NT2/D1 (cell line): Measurements from ENCODE around the gene LRRC52.
"Not testable (repeated sequence)": the region's sequence is repeated elsewhere in the genome, so short reads cannot be mapped to it uniquely, and the experiment has no call there.

Source experiments
- DNase-seq: peaks from one replicate; pipeline ENCODE4 v3.0.0-alpha.2; 2011; ENCODE audit warnings: low read depth, low spot score
- H3K27me3 ChIP-seq: 2 replicates; pipeline ENCODE4 v1.6.0; 2011; ENCODE audit warnings: mild to moderate bottlenecking; ENCODE audit not compliant: insufficient read length, insufficient read depth
- H3K36me3 ChIP-seq: 2 replicates; pipeline ENCODE4 v1.6.1; 2011; ENCODE audit warnings: mild to moderate bottlenecking, low read length, mixed read lengths; ENCODE audit not compliant: insufficient read depth, insufficient read length
- H3K4me1 ChIP-seq: 2 replicates; pipeline ENCODE4 v1.5.1; 2011; ENCODE audit not compliant: insufficient read depth, insufficient read length
- H3K4me3 ChIP-seq: 2 replicates; pipeline ENCODE4 v1.5.1; 2011; ENCODE audit warnings: low read depth; ENCODE audit not compliant: insufficient read length
- H3K9ac ChIP-seq: 2 replicates; pipeline ENCODE4 v1.6.0; 2011; ENCODE audit warnings: low read depth; ENCODE audit not compliant: insufficient read length
- H3K9me3 ChIP-seq: 2 replicates; pipeline ENCODE4 v1.5.1; 2011; ENCODE audit warnings: mild to moderate bottlenecking, low read length; ENCODE audit not compliant: insufficient read depth
- SUZ12 ChIP-seq: IDR thresholded peaks from 2 replicates; pipeline ENCODE4 v1.6.1; 2011; ENCODE audit not compliant: insufficient read length, insufficient read depth; ENCODE audit errors: extremely low read depth
- YY1 ChIP-seq: IDR thresholded peaks from 2 replicates; pipeline ENCODE4 v1.6.1; 2011; ENCODE audit not compliant: insufficient read length, insufficient read depth
- ZNF274 ChIP-seq: IDR thresholded peaks from 2 replicates; pipeline ENCODE4 v1.6.1; 2011; ENCODE audit warnings: mild to moderate bottlenecking, low read depth, low read length

LRRC52 gene

DNA sequence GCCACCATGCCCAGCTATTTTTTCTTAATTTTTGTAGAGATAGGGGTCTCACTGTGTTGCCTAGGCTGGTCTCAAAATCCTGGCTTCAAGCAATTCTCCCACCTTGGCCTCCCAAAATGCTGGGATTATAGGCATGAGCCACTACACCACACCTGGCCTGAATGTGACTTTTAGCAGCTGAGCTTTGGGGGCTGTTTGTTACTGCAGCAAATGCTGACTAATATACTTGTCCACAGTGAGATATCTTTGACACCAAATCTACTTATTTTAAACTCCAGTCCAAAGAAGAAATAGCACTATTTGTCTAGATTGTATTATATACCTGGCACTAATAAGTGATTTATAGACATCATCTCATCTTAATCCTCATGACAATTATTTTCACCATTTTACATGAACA, 30.5 kb downstream of the LRRC52 start:
- no peaks in the 10 kb centered on the region for H3K4me1 ChIP-seq
- TF ChIP-seq SUZ12 (no peak), ZNF274 (no peak), YY1 (no peak)
- H3K4me3 ChIP-seq: no peak overlapping the region
- H3K9me3 ChIP-seq: peaks cover 6% of the 10 kb centered on the region; the same call in 1 of the 2 replicates
- no peak overlapping the region for H3K9ac ChIP-seq
- no peaks in the 10 kb centered on the region for H3K36me3 ChIP-seq
- DNase-seq: no peak
- no peaks in the 10 kb centered on the region for H3K27me3 ChIP-seq

DNA sequence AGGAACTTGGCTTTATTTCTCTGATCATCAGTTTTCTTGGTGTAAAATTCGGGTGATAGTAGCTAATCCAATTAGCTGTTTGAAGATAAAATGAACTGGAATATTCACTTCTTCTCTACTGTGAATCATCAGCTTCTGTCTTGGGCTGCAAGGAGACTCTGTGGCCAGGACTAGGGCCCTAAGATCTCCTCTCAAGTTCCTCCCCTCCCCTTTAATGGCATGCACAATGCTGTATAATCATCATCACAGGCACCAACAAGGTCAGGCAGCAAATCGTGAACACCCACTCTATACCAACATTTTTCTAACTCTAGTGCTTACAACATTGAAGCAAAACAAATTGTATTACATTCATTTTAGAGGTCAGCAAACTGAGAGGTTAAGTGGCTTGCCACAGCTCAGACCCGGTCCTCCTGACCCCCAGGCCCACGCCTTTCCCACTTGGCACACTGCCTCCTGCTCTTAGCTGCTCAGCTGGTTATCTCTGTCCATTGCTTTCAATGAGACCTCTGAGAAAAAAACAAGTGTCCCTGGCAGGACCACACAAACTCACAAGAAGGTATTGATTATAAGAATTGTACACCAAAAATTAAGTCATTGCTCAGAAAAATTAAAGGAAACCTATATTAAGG, 31.8 kb downstream of the LRRC52 start:
- Histone ChIP-seq H3K27me3 (peaks cover 3% of the 10 kb centered on the region), H3K9me3 (peaks cover 6% of the 10 kb centered on the region; the same call in 1 of the 2 replicates), H3K4me1 (no peaks in the 10 kb centered on the region), H3K9ac (no peak overlapping the region), H3K4me3 (no peak overlapping the region), H3K36me3 (no peaks in the 10 kb centered on the region)
- no peak for DNase-seq
- TF ChIP-seq SUZ12 (no peak), YY1 (no peak), ZNF274 (no peak)

DNA sequence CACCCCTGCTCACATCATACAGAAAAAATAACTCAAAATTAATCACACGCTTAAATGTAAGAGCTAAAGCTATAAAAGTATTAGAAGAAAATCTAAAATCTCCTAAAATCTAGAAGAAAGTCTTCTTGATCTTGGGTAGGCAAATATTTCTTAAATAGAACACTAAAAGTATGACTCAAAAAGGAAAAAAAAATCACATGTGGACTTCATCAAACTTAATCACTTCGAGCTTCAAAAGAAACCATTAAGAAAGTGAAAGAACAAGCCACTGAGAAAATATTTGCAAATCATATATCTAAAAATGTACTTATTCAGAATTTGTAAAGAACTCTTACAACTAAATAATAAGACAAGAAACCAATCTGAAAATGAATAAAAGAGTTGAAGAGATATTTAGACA, 32.7 kb downstream of the LRRC52 start:
- no peak overlapping the region for H3K4me3 ChIP-seq
- H3K36me3 ChIP-seq: no peaks in the 10 kb centered on the region
- no peak for DNase-seq
- H3K27me3 ChIP-seq: peaks cover 3% of the 10 kb centered on the region
- H3K9me3 ChIP-seq: peaks cover 6% of the 10 kb centered on the region; the same call in 1 of the 2 replicates
- H3K4me1 ChIP-seq: no peaks in the 10 kb centered on the region
- no peak overlapping the region for H3K9ac ChIP-seq
- TF ChIP-seq SUZ12: no peak

DNA sequence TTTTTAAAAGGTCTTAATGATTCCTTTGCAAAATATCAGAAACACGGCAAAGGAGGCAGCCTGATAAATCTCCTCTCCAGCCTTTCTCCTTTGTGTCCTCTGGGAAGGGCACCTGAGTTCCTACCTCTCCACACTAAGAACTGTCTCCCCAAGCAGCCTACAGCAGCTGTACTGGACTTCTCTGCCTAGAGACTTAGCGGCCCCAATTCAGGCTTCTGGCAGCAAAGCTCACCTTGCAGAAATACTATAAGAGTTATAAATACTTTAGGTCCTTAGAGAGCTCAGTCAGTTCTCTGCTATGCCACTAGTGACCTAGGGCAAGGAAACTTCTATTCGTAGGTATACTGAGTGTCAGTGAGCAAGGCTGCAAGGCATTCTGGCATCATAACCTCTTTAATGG, 33.9 kb downstream of the LRRC52 start:
- no peak for DNase-seq
- Histone ChIP-seq H3K4me1 (no peaks in the 10 kb centered on the region), H3K9me3 (peaks cover 6% of the 10 kb centered on the region; the same call in 1 of the 2 replicates), H3K27me3 (peaks cover 3% of the 10 kb centered on the region), H3K4me3 (no peak overlapping the region), H3K9ac (no peak overlapping the region), H3K36me3 (no peaks in the 10 kb centered on the region)
- no peak for TF ChIP-seq ZNF274
- no peak for TF ChIP-seq SUZ12
- TF ChIP-seq YY1: no peak

DNA sequence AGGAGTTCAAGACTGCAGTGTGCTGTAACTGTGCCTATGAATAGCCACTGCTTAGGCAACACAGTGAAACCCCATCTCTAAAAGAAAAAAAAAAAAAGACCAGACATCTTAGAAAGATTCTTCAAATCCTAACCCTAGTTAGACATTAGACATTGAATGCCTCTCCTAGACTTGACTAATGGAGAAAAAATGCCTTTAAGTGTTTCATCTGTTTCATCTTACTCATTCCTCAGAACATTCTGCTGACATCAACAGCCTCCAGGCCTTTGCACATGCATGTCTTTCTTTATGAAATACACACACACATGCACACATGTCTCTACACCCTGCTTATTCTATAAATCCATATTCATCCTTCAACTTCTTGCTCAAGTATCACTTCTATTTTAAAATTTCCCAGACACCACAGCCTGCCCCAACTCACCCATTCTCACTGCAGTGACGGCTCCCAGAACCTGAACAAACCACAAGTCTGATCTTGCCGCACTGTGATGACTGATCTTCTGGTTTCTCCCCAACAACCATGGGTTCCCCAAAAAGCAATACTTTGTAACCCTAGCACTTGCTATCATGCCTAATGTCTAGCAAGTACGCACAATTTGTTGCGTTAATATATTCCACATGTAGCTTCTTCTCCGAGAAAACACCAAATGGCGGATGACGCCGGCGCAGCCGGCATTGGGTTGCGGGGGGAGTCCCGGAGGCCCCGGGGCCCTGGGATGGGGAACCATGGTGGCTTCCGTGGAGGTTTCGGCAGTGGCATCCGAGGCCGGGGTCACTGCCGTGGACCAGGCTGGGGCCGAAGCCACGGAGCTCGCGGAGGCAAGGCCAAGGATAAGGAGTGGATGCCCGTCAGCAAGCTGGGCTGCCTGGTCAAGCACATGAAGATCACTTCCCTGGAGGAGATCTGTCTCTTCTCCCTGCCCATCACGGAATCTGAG, 37.4 kb downstream of the LRRC52 start:
- DNase-seq: no peak
- Histone ChIP-seq H3K36me3 (no peaks in the 10 kb centered on the region), H3K4me3 (no peak overlapping the region), H3K27me3 (peaks cover 3% of the 10 kb centered on the region), H3K9me3 (no peaks in the 10 kb centered on the region), H3K9ac (no peak overlapping the region), H3K4me1 (no peaks in the 10 kb centered on the region)
- no peak for TF ChIP-seq ZNF274
- TF ChIP-seq SUZ12: no peak
- no peak for TF ChIP-seq YY1

DNA sequence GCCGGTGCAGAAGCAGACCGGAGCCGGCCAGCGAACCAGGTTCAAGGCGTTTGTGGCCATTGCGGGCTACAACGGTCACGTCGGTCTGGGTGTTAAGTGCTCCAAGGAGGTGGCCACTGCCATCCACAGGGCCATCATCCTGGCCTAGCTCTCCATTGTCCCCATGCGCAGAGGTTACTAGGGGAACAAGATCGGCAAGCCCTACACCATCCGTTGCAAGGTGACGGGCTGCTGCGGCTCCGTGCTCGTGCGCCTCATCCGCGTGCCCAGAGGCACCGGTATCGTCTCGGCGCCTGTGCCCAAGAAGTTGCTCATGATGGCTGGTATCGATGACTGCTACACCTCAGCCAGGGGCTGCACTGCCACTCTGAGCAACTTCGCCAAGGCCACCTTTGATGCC, 38.1 kb downstream of the LRRC52 start:
- peaks cover 3% of the 10 kb centered on the region for H3K27me3 ChIP-seq
- TF ChIP-seq YY1: no peak
- TF ChIP-seq SUZ12: no peak
- TF ChIP-seq ZNF274: no peak

DNA sequence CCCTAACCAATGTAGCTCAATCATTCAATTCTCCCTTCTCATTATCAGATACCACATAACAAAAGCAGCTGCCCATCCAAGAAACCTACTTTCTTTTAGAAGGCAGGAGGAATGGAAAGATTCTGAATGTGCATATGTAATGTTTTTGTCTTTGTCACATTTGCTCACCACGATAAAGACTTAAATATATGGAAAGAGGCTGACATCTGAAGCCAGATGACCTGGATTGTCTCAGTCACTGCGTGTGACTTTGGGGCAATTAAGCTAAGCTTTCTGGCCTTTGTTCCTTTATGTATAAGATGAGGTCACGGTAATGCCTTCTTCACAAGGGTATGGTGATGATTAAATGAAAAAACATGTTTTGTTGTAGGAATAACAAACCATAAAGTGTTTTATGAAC, 42.6 kb downstream of the LRRC52 start:
- DNase-seq: no peak
- no peaks in the 10 kb centered on the region for H3K36me3 ChIP-seq
- no peaks in the 10 kb centered on the region for H3K4me1 ChIP-seq
- H3K4me3 ChIP-seq: no peak overlapping the region
- H3K27me3 ChIP-seq: no peaks in the 10 kb centered on the region
- no peaks in the 10 kb centered on the region for H3K9me3 ChIP-seq
- TF ChIP-seq YY1 (no peak), ZNF274 (no peak), SUZ12 (no peak)
- no peak overlapping the region for H3K9ac ChIP-seq

More for the DNA sequence above, 38.1 kb downstream of the LRRC52 start:
- Histone ChIP-seq H3K9me3 (no peaks in the 10 kb centered on the region), H3K4me1 (no peaks in the 10 kb centered on the region), H3K36me3 (no peaks in the 10 kb centered on the region), H3K9ac (no peak overlapping the region), H3K4me3 (no peak overlapping the region)
- no peak for DNase-seq

DNA sequence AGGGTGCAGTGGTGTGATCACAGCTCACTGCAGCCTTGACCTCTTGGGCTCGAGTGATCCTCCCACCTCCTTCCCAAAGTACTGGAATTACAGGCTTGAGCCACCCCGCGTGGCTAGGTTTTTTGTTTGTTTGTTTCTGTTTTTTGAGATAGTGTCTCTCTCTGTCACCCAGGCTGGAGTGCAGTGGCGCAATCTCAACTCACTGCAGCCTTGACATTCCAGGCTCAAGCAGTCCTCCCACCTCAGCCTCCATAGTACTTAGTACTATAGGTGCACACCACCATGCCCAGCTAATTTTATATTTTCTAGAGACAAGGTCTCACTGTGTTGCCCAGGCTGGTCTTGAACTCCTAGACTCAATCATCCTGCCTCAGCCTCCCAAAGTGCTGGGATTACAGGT, 47.6 kb downstream of the LRRC52 start:
- not testable (repeated sequence) for DNase-seq, H3K27me3 ChIP-seq, H3K36me3 ChIP-seq, H3K9ac ChIP-seq, H3K4me1 ChIP-seq, H3K9me3 ChIP-seq, H3K4me3 ChIP-seq
